HG03159 (cell line): ENCODE results near the gene DNMT1.
"Not testable (repeated sequence)": the region's sequence is repeated elsewhere in the genome, so short reads cannot be mapped to it uniquely, and the experiment has no call there.

Source experiments
- ATAC-seq: cut with Tn5 transposase; IDR thresholded peaks from one replicate; pipeline ENCODE4 v1.9.1; 2021; ENCODE audit warnings: mild to moderate bottlenecking, moderate library complexity; ENCODE audit not compliant: unreplicated experiment

DNMT1 gene

GRCh38 chr19:10222201-10222890 lies 27.6 kb upstream of the DNMT1 start:
- no peak for ATAC-seq

GRCh38 chr19:10220695-10221094 lies 25.9 kb upstream of the DNMT1 start:
- no peak for ATAC-seq

GRCh38 chr19:10219678-10220077 lies 24.9 kb upstream of the DNMT1 start:
- no peak for ATAC-seq

- no peak for ATAC-seq
These were observed 22.3 kb upstream of the DNMT1 start for GRCh38 chr19:10217085-10217484.

GRCh38 chr19:10214784-10215183 lies 20.0 kb upstream of the DNMT1 start:
- no peak for ATAC-seq

- ATAC-seq: no peak
These were observed 16.9 kb upstream of the DNMT1 start for GRCh38 chr19:10211691-10212090.

- ATAC-seq: no peak
These were observed 16.3 kb upstream of the DNMT1 start for GRCh38 chr19:10211061-10211460.

GRCh38 chr19:10209315-10209714 lies 14.6 kb upstream of the DNMT1 start:
- no peak for ATAC-seq

- no peak for ATAC-seq
These were observed 12.3 kb upstream of the DNMT1 start for GRCh38 chr19:10207026-10207425.

- ATAC-seq: no peak
These were observed 11.6 kb upstream of the DNMT1 start for GRCh38 chr19:10206226-10206885.

GRCh38 chr19:10205636-10206035 lies 10.9 kb upstream of the DNMT1 start:
- ATAC-seq: no peak

- ATAC-seq: no peak
These were observed 8.9 kb upstream of the DNMT1 start for GRCh38 chr19:10203686-10204085.

GRCh38 chr19:10201176-10201575 lies 6.4 kb upstream of the DNMT1 start:
- ATAC-seq: no peak

GRCh38 chr19:10200101-10200500 lies 5.3 kb upstream of the DNMT1 start:
- not testable (repeated sequence) for ATAC-seq

- not testable (repeated sequence) for ATAC-seq
These were observed 4.3 kb upstream of the DNMT1 start for GRCh38 chr19:10198889-10199644.

GRCh38 chr19:10195199-10195519 lies 406 bp upstream of the DNMT1 start:
- ATAC-seq: no peak

GRCh38 chr19:10193790-10194499 lies 808 bp downstream of the DNMT1 start:
- peak; percentile 23 for ATAC-seq

- ATAC-seq: no peak
These were observed 1.8 kb downstream of the DNMT1 start for GRCh38 chr19:10192922-10193321.

GRCh38 chr19:10191347-10191746 lies 3.4 kb downstream of the DNMT1 start:
- ATAC-seq: no peak

- ATAC-seq: no peak
These were observed 4.7 kb downstream of the DNMT1 start for GRCh38 chr19:10190026-10190425.

GRCh38 chr19:10189616-10190015 lies 5.1 kb downstream of the DNMT1 start:
- no peak for ATAC-seq
